Spleen (tissue), 7 donors: ENCODE measurements around the gene AMN1.
"Not testable (repeated sequence)": the region's sequence is repeated elsewhere in the genome, so short reads cannot be mapped to it uniquely, and the experiment has no call there.

Experiments
- CTCF ChIP-seq, 11 experiments: fragments of 200-600 bp in 7 of 11; fragments of 450-650 bp in 4 of 11; sonication (generic) in 4 of 11; IDR thresholded peaks in 8 of 11; conservative IDR thresholded peaks in 3 of 11; 1 replicate in 7 of 11; 2 replicates in 4 of 11; pipeline versions ENCODE4 v1.4.0 to v1.8.0; 2016 to 2021; ENCODE audit warnings: antibody characterized with exemption in 11 of 11, inconsistent platforms in 4 of 11, mild to moderate bottlenecking in 1 of 11
- POLR2A ChIP-seq, 3 donors: fragments of 450-650 bp; IDR thresholded peaks; one replicate each; pipeline ENCODE4 v1.5.1; 2017; ENCODE audit warnings: antibody characterized with exemption in 3 of 3, mild to moderate bottlenecking in 1 of 3
- POLR2AphosphoS5 ChIP-seq, 3 donors: sonication (generic); formaldehyde crosslinking; IDR thresholded peaks; one replicate each; pipeline ENCODE4 v1.5.1; 2017; ENCODE audit warnings: antibody characterized with exemption in 3 of 3
- donor health status: DM: no; HTN: no; CAD: no; lungs with moderate emphysema.
- donor health status: DM: no; HTN: no; CAD: no.
- donor health status: DM: no; HTN: no; CAD: no.

DNA sequence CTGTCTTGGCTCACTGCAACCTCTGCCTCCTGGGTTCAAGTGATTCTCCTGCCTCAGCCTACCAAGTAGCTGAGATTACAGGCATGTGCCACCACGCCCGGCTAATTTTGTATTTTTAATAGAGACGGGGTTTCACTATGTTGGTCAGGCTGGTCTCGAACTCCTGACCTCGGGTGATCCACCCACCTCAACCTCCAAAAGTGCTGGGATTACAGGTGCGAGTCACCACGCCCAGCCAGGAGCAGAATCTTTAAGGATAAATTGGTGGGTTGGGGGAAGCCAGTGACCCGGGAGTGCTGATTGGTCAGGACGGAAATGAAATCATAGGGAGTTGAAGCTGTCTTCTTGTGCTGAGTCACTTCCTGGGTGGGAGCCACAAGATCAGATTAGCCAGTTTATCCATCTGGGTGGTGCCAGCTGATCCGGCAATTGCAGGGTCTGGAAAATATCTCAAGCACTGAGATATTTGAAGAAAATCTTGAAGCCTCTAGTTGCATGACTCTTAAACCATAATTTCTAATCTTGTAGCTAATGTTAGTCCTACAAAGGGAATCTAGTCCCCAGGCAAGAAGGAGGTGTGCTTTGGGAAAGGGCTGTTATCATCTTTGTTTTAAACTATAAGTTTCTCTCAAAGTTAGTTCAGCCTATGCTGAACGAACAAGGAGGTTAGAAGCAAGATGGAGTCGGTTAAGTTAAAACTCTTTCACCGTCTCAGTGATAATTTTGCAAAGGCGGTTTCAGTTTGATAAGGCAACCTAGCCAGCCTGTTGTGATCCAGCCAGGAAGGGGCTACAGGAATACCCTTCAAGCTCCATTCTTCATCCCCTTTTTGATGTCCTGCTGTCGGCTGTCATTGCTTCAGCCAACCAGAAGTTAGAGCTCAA lies 5.0 kb upstream of the AMN1 start:
- TF ChIP-seq POLR2AphosphoS5 (IDR thresholded peaks at IDR 0.05); CTCF (IDR thresholded peaks at IDR 0.05 in 8 of 11, conservative IDR thresholded peaks at IDR 0.05 in 3 of 11); POLR2A (IDR thresholded peaks at IDR 0.05): not testable (repeated sequence)
